Measurements from ENCODE around the gene CDKN2C.

Gene CDKN2C

DNA sequence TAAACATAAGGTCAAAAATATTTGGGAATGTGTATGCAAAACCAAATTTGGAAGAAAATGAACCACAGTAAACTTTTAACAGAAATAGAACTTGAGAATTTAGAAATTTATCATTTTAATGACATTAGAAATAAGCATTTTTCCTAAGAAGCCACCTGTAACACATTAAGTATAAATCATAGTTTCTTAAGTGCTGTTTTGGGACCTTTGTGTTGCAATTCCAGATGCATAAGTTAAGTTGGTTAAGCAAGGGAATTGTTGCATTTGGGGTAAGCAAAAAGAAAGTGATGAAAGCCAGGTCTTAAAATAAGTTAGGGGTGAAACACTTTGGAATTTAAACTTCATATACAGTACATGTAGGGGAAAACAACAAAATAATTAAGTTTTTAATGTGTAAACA, 49.8 kb downstream of the CDKN2C start:
- no peak overlapping the region for H3K27ac ChIP-seq
- TF ChIP-seq, protein P1, sequence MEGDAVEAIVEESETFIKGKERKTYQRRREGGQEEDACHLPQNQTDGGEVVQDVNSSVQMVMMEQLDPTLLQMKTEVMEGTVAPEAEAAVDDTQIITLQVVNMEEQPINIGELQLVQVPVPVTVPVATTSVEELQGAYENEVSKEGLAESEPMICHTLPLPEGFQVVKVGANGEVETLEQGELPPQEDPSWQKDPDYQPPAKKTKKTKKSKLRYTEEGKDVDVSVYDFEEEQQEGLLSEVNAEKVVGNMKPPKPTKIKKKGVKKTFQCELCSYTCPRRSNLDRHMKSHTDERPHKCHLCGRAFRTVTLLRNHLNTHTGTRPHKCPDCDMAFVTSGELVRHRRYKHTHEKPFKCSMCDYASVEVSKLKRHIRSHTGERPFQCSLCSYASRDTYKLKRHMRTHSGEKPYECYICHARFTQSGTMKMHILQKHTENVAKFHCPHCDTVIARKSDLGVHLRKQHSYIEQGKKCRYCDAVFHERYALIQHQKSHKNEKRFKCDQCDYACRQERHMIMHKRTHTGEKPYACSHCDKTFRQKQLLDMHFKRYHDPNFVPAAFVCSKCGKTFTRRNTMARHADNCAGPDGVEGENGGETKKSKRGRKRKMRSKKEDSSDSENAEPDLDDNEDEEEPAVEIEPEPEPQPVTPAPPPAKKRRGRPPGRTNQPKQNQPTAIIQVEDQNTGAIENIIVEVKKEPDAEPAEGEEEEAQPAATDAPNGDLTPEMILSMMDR (conservative IDR thresholded peaks at IDR 0.05) = no peak
- TF ChIP-seq ZFX (IDR thresholded peaks at IDR 0.05) = no peak
